HG02678 (cell line): ENCODE measurements around the gene NTRK2.
A peak's percentile ranks its signal among the peaks of the same experiment; 100 is the strongest.

Experiments used
- ATAC-seq: cut with Tn5 transposase; IDR thresholded peaks from one replicate; pipeline ENCODE4 v1.9.1; 2021; ENCODE audit warnings: mild to moderate bottlenecking, moderate library complexity; ENCODE audit not compliant: unreplicated experiment

Gene NTRK2

GRCh38 chr9:84669288-84670137 is at the start of gene NTRK2:
NTRK2 (plus strand) TSS chr9:84669729; CDS start chr9:84670749, 1,020 bp downstream.
- ATAC-seq, result no peak

- no peak for ATAC-seq
Observed at GRCh38 chr9:84620338-84620737, 49.2 kb upstream of the NTRK2 start.

- no peak for ATAC-seq
Observed at GRCh38 chr9:84621811-84622210, 47.7 kb upstream of the NTRK2 start.

GRCh38 chr9:84622981-84623380 is 46.5 kb upstream of the NTRK2 start:
- no peak for ATAC-seq

DNA sequence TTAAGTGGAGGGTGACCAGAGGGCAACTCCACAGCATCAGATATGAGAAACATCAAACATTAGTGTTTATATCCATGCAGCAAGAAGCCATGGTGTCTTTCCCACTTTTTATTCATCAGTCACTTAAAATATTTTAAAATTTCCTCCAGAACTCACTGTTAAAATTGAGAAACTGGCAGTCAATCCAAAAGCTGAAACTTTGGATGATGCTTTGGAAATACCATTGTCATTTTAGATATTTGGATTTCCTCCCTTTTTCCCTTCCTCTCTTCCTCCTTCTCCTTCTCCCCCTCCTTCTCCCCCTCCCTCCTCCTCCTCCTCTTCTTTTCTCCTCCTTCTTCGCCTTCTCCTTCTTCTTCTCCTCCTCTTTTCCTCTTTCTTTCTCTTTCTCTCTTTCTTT is 33.1 kb upstream of the NTRK2 start:
- ATAC-seq, result no peak

DNA sequence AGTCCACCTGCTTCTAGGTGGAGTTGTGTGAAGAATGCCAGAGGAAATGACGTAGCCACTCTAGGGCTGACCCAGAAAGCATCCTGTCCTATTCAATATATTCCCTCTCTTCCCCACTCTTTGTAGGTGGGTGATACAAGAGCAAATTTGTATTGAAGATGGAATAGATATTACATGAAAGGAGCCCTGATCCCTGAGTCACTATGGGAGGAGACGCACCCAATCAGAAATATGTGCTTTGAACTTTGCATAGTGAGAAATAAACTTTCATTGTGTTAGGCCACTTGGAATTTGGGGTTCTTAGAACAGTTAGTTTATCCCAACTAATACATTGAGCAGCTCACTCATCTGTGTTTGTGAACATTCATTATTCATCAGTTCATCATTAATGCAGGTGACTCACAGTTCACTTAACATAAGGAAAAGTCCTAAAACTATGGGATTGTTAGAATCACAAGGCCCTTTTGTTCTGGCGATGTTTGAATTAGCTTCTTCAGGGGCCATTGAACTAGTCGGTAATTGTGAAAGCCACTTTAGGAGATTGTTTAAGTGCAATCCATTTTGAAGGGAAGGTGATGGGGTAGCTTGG is 26.9 kb upstream of the NTRK2 start:
- ATAC-seq, result no peak

DNA sequence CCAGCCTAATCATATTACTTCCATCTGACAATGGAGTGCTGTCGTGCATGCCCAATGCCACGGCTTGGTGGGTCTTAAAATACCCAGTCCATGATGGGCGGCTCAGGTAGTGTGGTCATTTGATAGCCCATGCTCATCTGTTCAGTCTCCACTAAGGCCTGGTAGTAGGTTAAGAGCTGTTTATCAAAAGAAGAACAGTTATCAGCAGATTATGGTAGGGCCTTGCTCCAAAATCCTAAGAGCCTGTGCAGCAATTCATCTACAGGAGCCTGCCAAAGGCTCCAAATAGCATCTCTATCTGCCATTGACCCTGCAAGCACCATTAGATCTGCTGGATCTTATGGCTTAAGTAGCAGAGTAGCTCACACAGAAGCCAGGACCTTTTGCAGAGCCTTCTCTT is 21.8 kb upstream of the NTRK2 start:
- ATAC-seq, result no peak

GRCh38 chr9:84652496-84653120 is 16.9 kb upstream of the NTRK2 start:
- ATAC-seq, result no peak

DNA sequence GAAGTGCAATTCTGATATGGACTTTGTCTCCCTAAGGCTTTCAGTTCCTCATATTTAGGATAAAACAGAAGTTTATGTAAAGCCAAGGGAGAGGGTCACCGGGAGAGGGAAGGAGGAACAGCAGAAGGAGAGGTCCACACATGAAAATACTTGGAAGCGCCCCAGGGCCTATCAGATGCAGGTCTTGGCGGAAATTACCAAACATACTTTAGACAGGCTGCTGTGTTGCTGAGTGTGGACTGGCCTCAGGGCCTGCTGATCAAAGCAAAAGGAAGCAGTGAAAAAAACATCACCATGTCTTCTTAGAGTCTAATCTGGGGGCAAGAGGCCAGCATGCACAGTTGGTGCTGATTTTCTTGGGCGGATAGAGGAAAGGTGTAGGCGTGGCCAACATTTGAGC is 14.1 kb upstream of the NTRK2 start:
- ATAC-seq, result no peak

- ATAC-seq, result no peak
Observed at GRCh38 chr9:84659313-84659712, 10.2 kb upstream of the NTRK2 start.

GRCh38 chr9:84659773-84660172 is 9.8 kb upstream of the NTRK2 start:
- ATAC-seq, result no peak

- ATAC-seq, result peak; percentile 29
Observed at GRCh38 chr9:84667571-84668195, 1.8 kb upstream of the NTRK2 start.

DNA sequence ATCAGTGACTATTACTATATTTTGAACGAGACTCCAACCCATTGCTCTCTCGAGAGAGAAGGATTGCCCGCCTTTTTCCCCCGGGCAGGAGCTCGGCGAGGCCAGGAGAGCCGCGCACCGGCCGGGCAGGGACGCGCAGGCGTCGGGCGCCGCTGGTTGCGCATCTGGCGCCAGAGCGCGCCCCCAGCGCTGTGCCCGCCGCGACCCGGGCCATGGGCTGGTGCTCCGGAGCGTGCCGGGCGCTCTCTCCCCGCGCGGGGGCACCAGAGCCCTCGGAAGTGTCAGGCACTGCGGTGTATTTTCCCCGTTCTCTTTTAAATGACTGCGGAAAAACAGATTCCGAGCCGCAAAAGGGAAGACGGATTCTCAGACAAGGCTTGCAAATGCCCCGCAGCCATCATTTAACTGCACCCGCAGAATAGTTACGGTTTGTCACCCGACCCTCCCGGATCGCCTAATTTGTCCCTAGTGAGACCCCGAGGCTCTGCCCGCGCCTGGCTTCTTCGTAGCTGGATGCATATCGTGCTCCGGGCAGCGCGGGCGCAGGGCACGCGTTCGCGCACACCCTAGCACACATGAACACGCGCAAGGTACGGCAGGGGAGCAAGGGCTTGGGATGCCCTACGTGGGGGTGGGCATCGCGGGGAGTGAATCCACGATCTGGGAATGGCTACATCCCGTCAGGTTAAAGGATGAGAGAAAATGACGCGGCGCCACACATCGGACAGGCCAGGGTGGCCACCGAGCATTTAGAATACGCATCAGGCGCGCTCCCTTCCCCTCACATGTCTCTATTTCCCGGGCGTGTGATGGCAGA is 1.1 kb upstream of the NTRK2 start:
- ATAC-seq, result peak; percentile 81

DNA sequence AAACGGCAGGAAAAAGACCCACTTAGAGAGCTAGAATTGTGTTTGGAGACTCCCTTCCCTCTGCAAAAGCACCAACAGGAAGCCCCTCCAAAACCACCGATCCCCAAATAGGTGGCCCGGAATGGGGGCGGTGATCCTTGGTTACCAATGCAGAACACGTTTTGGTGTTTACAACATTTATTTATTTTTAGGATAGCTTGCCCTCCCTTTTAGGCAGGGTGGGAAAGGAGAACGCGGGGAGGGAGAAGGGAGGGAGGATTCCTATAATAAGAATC is 579 bp upstream of the NTRK2 start:
- ATAC-seq, result no peak

GRCh38 chr9:84670138-84671041 is 861 bp downstream of the NTRK2 start:
- no peak for ATAC-seq

DNA sequence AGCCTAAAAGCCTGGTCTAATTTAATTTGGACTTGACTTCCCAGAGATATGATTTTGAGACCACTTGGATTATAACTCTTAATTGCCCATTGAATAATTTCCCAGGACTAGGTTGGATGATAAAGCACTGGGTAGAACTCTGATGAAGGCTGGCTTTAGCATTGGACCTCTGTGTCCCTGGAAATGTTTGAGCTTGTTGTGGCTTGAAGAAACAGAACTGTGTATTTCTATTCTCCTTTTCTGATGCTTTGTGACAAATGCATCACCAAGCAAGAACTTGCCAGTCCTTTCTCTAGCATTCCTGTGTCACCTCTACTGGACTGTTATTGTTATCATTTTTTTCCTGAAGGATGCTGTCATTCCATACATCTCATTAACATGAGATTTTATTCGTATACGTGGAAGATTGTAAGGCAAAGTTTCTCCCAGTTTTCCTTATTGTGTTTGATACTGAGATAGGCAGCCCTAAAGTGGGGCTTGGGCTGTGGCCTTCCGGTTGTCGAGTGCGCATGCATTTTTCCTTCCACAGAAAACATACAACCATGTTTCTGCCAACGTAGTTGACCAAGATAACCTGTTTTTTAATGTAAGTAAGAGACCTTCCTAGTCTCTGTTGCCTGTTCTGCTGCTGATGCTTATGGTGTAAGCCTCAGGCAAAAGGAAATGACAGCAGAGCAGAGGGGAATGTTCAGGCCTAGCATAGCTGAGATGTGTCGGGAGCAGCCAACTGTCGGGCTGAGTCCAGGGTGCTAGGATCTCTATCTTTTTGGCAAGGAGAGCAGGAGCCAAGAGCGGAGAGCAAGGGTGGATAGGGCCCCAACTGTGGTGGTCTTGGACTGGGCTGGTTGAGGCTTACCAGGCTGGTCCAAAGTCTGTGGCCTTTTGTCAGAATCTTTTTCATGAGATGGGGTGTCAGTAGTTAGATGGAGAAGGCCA is 2.3 kb downstream of the NTRK2 start:
- no peak for ATAC-seq

GRCh38 chr9:84673806-84674205 is 4.3 kb downstream of the NTRK2 start:
- ATAC-seq, result no peak

DNA sequence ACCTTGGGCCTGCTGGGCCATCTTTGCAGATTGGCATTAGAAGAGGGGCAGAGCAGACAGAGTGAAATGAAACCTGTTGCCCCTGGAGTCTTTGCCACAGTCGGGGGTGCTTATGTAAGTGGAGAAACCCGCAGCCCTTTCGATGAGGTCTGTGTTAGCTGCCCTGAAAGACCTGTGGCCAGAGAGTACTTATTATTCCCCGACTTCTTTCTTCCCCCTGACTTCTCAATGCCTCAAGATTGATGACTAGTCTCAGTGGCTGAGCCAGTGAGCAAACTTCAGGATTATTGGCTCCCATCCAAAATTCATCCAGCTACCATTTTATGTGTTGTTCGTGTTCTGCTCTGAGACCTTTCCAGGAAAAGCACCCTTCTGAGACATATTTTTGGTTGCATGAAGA is 7.6 kb downstream of the NTRK2 start:
- ATAC-seq, result no peak

DNA sequence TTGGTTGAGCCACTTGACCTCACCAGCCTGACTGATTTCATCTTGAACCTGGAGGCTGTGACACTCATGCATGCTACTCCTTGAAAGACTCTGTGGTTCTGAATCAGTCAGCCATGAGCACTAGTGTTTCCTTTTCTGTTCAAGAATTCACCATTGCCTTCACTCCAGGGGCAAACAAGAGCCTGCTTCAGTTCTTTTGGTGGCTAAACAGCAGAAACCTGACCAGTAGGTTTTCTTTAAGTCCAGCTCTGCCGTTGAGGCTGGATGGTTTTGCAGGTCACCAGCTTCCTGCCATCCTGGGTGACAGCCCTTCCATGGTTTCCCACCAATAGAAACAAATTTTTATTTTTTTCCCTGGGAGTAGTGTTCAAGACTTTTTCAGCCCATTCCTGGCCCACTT is 10.0 kb downstream of the NTRK2 start:
- no peak for ATAC-seq
